CD4-positive, alpha-beta T cell treated with Interleukin-21 for 1 hour (primary cell): Measurements from ENCODE around the gene STK38L.

ENCODE experiments used
- DNase-seq: peaks from one replicate; pipeline ENCODE4 v3.0.0-alpha.2; 2020

The STK38L gene

GRCh38 chr12:27359578-27360340, 115.7 kb downstream of the STK38L start:
- DNase-seq, result no peak

- DNase-seq, result no peak
Measured at GRCh38 chr12:27361372-27361771, 117.3 kb downstream of the STK38L start.

- no peak for DNase-seq
Measured at GRCh38 chr12:27366621-27367020, 122.5 kb downstream of the STK38L start.

- no peak for DNase-seq
Measured at GRCh38 chr12:27367078-27367477, 123.0 kb downstream of the STK38L start.
